ENCODE measurements around the gene GOLGA3.
"Not testable (repeated sequence)": the region's sequence is repeated elsewhere in the genome, so short reads cannot be mapped to it uniquely, and the experiment has no call there.

The GOLGA3 gene

DNA sequence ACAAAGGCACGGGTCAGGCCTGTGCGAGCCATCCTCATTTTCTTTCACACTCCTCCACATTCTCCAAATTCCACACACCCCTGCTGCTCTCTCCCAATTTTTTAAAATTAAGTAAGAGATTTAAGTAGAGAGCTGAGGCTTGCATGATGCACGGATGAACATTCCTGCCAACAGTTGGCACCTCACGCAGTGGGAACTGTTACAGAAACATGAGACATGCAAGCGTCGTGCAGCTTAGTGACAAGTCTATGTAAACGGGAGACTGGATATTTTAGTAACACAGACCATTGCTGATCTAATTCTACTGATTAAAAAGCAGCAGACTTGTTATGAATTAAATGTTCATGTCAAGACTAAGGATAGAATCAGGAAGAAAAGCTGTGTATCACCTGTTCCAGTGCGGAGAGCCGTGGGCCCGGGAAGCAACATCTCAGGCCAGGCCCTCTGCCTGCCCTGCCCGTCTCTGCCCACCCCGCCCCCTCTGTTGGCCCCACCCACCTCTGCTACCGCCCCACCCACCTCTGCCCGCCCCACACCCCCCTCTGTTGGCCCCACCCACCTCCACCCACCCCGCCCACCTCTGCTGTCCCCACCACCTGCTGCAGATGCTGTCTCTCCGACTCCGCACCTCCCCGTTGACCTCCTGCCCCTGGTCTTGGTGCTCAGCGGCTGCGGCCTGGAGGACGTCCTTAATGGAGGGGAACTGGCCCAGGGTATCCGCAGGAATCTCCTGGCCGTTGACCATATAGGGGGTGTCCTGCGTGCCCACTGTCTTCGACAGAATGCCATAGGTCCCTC is 21.2 kb downstream of the GOLGA3 start:
- Histone ChIP-seq H3K4me2 (ENCODE audit: low read length) (no peak overlapping the region), H3K4me3 (ENCODE audit: low read length) (no peak overlapping the region), H3K36me3 (ENCODE audit: insufficient read depth, low read length) (peaks cover 73% of the 10 kb centered on the region), H3K4me1 (ENCODE audit: control insufficient read depth, insufficient read depth, low read length) (no peaks in the 10 kb centered on the region), H3K9me3 (replicated peaks; ENCODE audit: low read length) (no peaks in the 10 kb centered on the region), H3K27me3 (ENCODE audit: control insufficient read depth, insufficient read depth, low read length) (no peaks in the 10 kb centered on the region), H3K9ac (ENCODE audit: low read depth, low read length) (no peak overlapping the region)

DNA sequence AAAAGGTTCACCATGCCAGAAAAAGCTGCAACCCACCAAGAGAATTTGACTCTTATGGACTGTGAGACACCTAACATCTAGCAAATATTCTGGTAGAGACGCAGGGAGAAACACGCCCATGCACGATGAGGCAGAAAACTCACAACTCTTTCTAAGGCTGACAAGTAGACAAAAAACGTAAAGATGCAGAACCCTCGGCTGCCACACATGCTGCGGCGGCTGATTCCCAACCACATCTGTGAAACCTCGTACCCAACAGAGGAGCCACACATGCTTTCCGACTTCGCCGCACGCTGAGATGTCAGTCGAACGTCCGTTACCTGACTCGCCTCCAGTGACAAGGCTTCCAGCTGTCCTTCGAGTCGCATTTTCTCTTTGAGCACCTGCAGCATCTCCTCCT is 21.8 kb downstream of the GOLGA3 start:
- Histone ChIP-seq H3K27me3 (ENCODE audit: control insufficient read depth, insufficient read depth, low read length) (no peaks in the 10 kb centered on the region), H3K9me3 (replicated peaks; ENCODE audit: low read length) (no peaks in the 10 kb centered on the region), H3K9ac (ENCODE audit: low read depth, low read length) (no peak overlapping the region), H3K4me2 (ENCODE audit: low read length) (no peak overlapping the region), H3K36me3 (ENCODE audit: insufficient read depth, low read length) (peaks cover 69% of the 10 kb centered on the region), H3K4me3 (ENCODE audit: low read length) (no peak overlapping the region), H3K4me1 (ENCODE audit: control insufficient read depth, insufficient read depth, low read length) (no peaks in the 10 kb centered on the region)

DNA sequence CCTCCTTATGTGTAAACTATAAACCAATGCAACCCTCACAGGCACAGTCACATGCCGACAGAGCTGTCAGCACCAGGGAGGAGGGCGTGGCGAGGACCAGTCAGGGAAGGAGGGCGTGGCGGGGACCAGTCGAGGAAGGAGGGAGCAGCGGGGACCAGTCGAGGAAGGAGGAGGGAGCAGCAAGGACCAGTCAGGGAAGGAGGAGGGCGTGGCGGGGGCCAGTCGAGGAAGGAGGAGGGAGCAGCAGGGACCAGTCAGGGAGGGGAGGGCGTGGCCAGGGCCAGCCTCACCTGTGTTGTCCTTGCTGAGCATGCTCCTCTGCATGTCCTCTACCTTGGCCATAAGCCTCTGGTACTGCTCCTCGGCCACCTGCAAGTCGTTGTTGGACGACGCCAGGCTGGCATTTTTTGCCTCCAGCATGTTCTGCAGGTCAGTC is 24.2 kb downstream of the GOLGA3 start:
- Histone ChIP-seq H3K4me1 (ENCODE audit: control insufficient read depth, insufficient read depth, low read length) (no peaks in the 10 kb centered on the region), H3K4me3 (ENCODE audit: low read length) (no peak overlapping the region), H3K9ac (ENCODE audit: low read depth, low read length) (no peak overlapping the region), H3K9me3 (replicated peaks; ENCODE audit: low read length) (no peaks in the 10 kb centered on the region), H3K4me2 (ENCODE audit: low read length) (no peak overlapping the region), H3K36me3 (ENCODE audit: insufficient read depth, low read length) (peaks cover 77% of the 10 kb centered on the region), H3K27me3 (ENCODE audit: control insufficient read depth, insufficient read depth, low read length) (no peaks in the 10 kb centered on the region)

DNA sequence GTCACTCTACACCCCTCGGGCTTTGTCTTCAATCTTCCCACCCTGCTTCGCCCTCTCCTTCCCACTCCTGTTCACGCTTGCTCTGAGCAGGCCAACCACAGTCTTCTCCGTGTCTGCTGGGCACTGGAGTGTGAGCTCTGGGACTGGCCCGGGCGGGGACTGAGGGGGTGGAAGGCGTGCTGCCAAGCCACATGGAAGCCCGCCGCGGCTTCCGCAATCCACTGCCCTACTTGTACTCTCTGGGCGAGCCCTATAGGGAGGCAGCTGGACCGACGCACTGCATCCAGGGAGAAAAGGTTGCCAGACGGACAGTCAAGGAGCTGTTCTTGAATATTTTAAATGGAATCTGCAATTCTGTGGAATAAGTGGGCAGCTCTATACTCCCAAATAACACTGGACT is 24.8 kb downstream of the GOLGA3 start:
- no peaks in the 10 kb centered on the region for H3K9me3 ChIP-seq (replicated peaks; ENCODE audit: low read length)
- no peaks in the 10 kb centered on the region for H3K4me1 ChIP-seq (ENCODE audit: control insufficient read depth, insufficient read depth, low read length)
- H3K9ac ChIP-seq (ENCODE audit: low read depth, low read length): no peak overlapping the region
- H3K4me2 ChIP-seq (ENCODE audit: low read length): no peak overlapping the region
- H3K36me3 ChIP-seq (ENCODE audit: insufficient read depth, low read length): peaks cover 82% of the 10 kb centered on the region
- no peak overlapping the region for H3K4me3 ChIP-seq (ENCODE audit: low read length)
- no peaks in the 10 kb centered on the region for H3K27me3 ChIP-seq (ENCODE audit: control insufficient read depth, insufficient read depth, low read length)

DNA sequence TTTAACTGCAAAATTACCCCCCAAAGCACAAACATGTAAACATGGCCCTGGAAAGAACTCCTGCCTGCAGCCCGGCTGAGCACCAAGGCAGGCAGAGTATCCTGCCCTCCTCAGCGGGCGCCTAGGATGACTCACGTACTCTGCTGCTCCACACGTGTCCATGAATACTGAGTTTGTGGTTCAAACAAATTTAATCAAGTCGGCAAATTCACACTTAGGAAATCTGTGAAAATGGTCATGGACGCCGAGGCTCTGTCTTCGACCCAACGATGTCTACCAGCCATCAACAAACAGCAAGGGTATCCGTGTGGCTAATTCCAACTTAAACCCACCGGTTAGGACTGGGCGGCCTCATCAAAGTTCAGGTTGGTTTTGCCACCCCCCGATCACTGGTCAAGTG is 25.5 kb downstream of the GOLGA3 start:
- H3K4me2 ChIP-seq (ENCODE audit: low read length): no peak overlapping the region
- H3K4me3 ChIP-seq (ENCODE audit: low read length): no peak overlapping the region
- H3K9me3 ChIP-seq (replicated peaks; ENCODE audit: low read length): no peaks in the 10 kb centered on the region
- H3K27me3 ChIP-seq (ENCODE audit: control insufficient read depth, insufficient read depth, low read length): no peaks in the 10 kb centered on the region
- no peak overlapping the region for H3K9ac ChIP-seq (ENCODE audit: low read depth, low read length)
- peaks cover 75% of the 10 kb centered on the region for H3K36me3 ChIP-seq (ENCODE audit: insufficient read depth, low read length)
- H3K4me1 ChIP-seq (ENCODE audit: control insufficient read depth, insufficient read depth, low read length): no peaks in the 10 kb centered on the region

DNA sequence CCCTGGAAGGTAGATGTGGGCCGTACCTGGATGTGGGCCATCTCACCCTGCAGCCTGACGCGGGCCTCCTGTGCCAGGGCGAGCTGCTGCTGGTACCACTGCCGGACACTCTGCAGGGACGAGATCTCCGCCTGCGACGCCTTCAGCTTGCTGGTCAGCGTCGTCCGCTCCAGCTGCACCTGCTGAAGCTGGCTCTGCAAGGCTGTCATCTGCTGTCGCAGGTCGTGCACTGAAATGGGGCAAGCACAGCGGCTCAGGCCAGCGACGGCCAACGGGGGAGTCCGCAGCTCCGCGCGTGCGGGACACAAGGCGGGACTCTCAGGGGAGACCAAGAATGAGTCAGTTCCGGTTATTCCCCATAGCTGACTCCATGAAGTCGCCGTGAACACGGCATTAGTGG is 26.9 kb downstream of the GOLGA3 start:
- peaks cover 73% of the 10 kb centered on the region for H3K36me3 ChIP-seq (ENCODE audit: insufficient read depth, low read length)
- no peak overlapping the region for H3K4me2 ChIP-seq (ENCODE audit: low read length)
- H3K4me1 ChIP-seq (ENCODE audit: control insufficient read depth, insufficient read depth, low read length): no peaks in the 10 kb centered on the region
- H3K4me3 ChIP-seq (ENCODE audit: low read length): no peak overlapping the region
- H3K27me3 ChIP-seq (ENCODE audit: control insufficient read depth, insufficient read depth, low read length): no peaks in the 10 kb centered on the region
- no peaks in the 10 kb centered on the region for H3K9me3 ChIP-seq (replicated peaks; ENCODE audit: low read length)
- H3K9ac ChIP-seq (ENCODE audit: low read depth, low read length): no peak overlapping the region

DNA sequence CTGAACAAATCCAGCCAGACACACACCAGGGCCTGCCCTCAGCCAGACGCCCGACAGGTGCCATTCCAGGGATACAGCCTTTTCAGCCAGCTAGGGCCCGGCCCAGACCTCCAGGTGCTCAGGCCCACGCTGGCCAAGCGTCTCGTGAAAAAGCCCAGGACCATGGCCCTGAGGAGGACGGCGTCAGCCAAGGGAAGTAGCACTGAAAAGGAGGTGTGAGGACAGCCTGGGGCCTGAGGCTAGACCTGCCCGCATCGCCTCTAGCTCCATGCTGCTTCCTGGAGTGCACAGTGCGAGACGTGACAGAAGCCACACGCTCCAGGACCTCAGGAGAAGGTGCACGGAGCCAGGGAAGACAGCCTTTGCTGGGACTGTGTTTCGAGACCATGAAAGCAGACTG is 29.8 kb downstream of the GOLGA3 start:
- H3K9ac ChIP-seq (ENCODE audit: low read depth, low read length): no peak overlapping the region
- H3K27me3 ChIP-seq (ENCODE audit: control insufficient read depth, insufficient read depth, low read length): no peaks in the 10 kb centered on the region
- H3K9me3 ChIP-seq (replicated peaks; ENCODE audit: low read length): no peaks in the 10 kb centered on the region
- no peak overlapping the region for H3K4me3 ChIP-seq (ENCODE audit: low read length)
- H3K36me3 ChIP-seq (ENCODE audit: insufficient read depth, low read length): peaks cover 72% of the 10 kb centered on the region
- H3K4me1 ChIP-seq (ENCODE audit: control insufficient read depth, insufficient read depth, low read length): no peaks in the 10 kb centered on the region
- no peak overlapping the region for H3K4me2 ChIP-seq (ENCODE audit: low read length)

DNA sequence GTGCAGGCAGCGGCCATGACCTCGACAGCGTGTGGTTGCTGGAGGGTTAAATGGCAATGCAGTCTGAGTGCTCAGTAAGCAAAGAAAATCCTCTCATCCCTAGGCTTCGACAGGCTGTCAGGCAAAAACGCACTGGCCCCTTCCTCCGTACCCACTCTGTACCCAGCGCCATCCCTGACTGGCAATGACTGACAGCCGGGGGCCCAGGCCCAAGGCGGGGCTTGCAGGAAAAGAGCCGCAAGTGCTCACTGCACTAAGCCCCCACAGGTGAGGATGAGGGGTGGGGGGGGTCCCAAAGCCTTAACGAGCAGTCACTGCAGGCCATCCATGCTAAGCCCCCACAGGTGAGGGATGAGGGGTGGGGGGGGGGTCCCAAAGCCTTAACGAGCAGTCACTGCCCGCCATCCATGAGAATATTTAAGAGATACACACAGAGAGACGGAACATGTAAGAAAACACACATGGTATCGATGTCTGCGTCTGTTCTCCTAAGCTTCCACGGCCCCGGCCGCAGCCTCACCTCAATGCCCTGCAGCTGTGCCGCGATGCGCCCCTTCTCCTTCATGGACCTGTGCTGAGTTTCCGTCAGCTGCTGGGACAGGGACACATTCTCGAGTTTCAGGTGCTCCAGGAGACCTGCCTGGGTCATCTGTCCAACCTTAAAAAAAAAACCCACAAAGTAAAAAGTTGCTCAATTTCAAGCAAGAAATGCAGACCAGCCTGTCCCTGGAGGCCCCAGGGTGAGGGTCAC is 30.7 kb downstream of the GOLGA3 start:
- no peaks in the 10 kb centered on the region for H3K9me3 ChIP-seq (replicated peaks; ENCODE audit: low read length)
- no peak overlapping the region for H3K4me3 ChIP-seq (ENCODE audit: low read length)
- H3K4me2 ChIP-seq (ENCODE audit: low read length): no peak overlapping the region
- no peaks in the 10 kb centered on the region for H3K4me1 ChIP-seq (ENCODE audit: control insufficient read depth, insufficient read depth, low read length)
- H3K9ac ChIP-seq (ENCODE audit: low read depth, low read length): no peak overlapping the region
- H3K36me3 ChIP-seq (ENCODE audit: insufficient read depth, low read length): peaks cover 66% of the 10 kb centered on the region
- H3K27me3 ChIP-seq (ENCODE audit: control insufficient read depth, insufficient read depth, low read length): no peaks in the 10 kb centered on the region

DNA sequence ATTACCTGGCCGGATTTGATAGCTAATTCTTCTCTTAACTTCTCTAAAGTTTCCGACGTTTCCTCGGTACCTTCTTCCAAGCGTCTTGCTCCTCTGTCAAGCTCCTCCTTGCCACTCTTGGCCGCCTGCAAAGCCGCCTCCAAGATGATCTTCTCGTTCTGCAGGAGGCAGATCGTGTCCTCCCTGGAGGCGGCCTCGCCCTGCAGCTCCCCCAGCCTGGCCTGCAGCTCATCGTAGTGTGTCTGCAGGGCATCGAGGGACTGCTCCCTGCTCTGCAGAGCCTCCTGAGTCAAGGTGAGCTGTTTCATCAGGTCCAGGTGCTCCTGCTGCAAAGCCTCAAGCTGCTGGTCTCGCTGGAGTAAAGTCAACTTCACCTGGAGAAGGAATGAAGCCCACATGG is 32.8 kb downstream of the GOLGA3 start:
- peaks cover 57% of the 10 kb centered on the region for H3K36me3 ChIP-seq (ENCODE audit: insufficient read depth, low read length)
- no peak overlapping the region for H3K4me2 ChIP-seq (ENCODE audit: low read length)
- H3K9ac ChIP-seq (ENCODE audit: low read depth, low read length): no peak overlapping the region
- no peaks in the 10 kb centered on the region for H3K4me1 ChIP-seq (ENCODE audit: control insufficient read depth, insufficient read depth, low read length)
- H3K27me3 ChIP-seq (ENCODE audit: control insufficient read depth, insufficient read depth, low read length): no peaks in the 10 kb centered on the region
- H3K4me3 ChIP-seq (ENCODE audit: low read length): no peak overlapping the region
- H3K9me3 ChIP-seq (replicated peaks; ENCODE audit: low read length): no peaks in the 10 kb centered on the region

DNA sequence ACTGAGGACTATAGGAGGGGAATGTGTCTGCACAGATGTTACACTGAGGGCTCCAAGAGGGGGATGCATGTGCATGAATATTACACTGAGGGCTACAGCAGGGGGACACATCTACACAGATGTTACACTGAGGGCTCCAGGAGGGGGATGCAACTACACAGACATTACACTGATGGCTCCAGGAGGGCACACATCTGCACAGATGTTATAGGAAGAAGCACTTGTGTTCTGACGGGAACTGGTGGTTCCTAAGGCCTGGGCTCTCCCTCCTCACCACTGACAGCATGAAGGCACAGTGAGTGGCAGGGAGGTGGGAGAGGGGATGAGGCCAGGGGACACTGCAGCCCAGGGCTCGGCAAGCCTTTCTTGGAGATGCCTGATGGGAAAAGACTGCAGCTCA is 36.7 kb downstream of the GOLGA3 start:
- H3K9ac ChIP-seq (ENCODE audit: low read depth, low read length); H3K4me1 ChIP-seq (ENCODE audit: control insufficient read depth, insufficient read depth, low read length); H3K9me3 ChIP-seq (replicated peaks; ENCODE audit: low read length); H3K4me2 ChIP-seq (ENCODE audit: low read length); H3K4me3 ChIP-seq (ENCODE audit: low read length); H3K27me3 ChIP-seq (ENCODE audit: control insufficient read depth, insufficient read depth, low read length): not testable (repeated sequence)
- peaks cover 49% of the 10 kb centered on the region for H3K36me3 ChIP-seq (ENCODE audit: insufficient read depth, low read length)

DNA sequence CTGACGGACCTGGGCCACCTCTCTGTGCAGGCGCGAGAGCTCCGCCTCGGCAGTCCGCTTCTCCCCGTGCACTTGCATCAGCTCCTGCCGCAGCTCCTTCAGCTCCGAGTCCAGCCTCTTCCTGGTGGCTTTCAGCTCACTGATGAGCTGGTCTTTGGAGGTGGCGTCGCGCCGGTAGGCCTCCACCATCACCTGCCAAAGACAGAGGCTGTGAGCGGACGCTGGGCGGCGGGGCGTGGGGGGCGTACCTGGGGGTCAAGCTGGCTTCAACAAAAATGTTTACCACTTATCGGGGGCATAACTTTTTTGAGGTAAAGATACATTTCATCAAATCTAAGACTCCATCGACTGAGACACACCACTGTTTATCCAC is 39.6 kb downstream of the GOLGA3 start:
- H3K27me3 ChIP-seq (ENCODE audit: control insufficient read depth, insufficient read depth, low read length): no peaks in the 10 kb centered on the region
- no peaks in the 10 kb centered on the region for H3K9me3 ChIP-seq (replicated peaks; ENCODE audit: low read length)
- no peaks in the 10 kb centered on the region for H3K4me1 ChIP-seq (ENCODE audit: control insufficient read depth, insufficient read depth, low read length)
- H3K4me2 ChIP-seq (ENCODE audit: low read length): no peak overlapping the region
- no peak overlapping the region for H3K9ac ChIP-seq (ENCODE audit: low read depth, low read length)
- H3K4me3 ChIP-seq (ENCODE audit: low read length): no peak overlapping the region
- H3K36me3 ChIP-seq (ENCODE audit: insufficient read depth, low read length): peaks cover 49% of the 10 kb centered on the region

All from skeletal muscle satellite cell (primary cell).